Breast epithelium (tissue), 4 donors: ENCODE data around the gene RYR1. TPM values are rescaled to one million over a fixed set of nuclear protein-coding genes. Genes with fewer than 3 reads are reported as not detected.
"Not testable (repeated sequence)": the region's sequence is repeated elsewhere in the genome, so short reads cannot be mapped to it uniquely, and the experiment has no call there.

ENCODE experiments used
- DNase-seq, 2 donors: peaks; one replicate each; pipeline ENCODE4 v3.0.0-alpha.2; 2019; ENCODE audit warnings: low spot score in 2 of 2
- H3K27ac ChIP-seq, 2 donors: fragments of 200-600 bp; sonication (generic) in 1 of 2; one replicate each; pipeline ENCODE4 v1.5.1; 2016 to 2019; ENCODE audit warnings: mild to moderate bottlenecking in 1 of 2
- H3K27me3 ChIP-seq, 2 donors: fragments of 200-600 bp; sonication (generic) in 1 of 2; one replicate each; pipeline versions ENCODE4 v1.5.1 to v1.6.0; 2017 to 2019; ENCODE audit warnings: control low read depth in 1 of 2, mild to moderate bottlenecking in 1 of 2
- H3K36me3 ChIP-seq: fragments of 200-600 bp; one replicate; pipeline ENCODE4 v1.5.1; 2019
- H3K4me1 ChIP-seq, 2 donors: fragments of 200-600 bp; sonication (generic); one replicate each; pipeline ENCODE4 v1.5.1; 2016 to 2019; ENCODE audit warnings: control low read depth in 1 of 2
- H3K4me3 ChIP-seq, 3 donors: fragments of 200-600 bp; sonication (generic); 1 replicate in 2 of 3; 2 replicates in 1 of 3; pipeline ENCODE4 v1.5.1; 2016 to 2019; ENCODE audit warnings: mild to moderate bottlenecking in 3 of 3, moderate library complexity in 2 of 3
- H3K9me3 ChIP-seq, 2 donors: fragments of 200-600 bp; sonication (generic) in 1 of 2; one replicate each; pipeline ENCODE4 v1.5.1; 2016 to 2019; ENCODE audit warnings: control low read depth in 1 of 2
- CTCF ChIP-seq, 3 donors: fragments of 450-650 bp; IDR thresholded peaks; one replicate each; pipeline ENCODE4 v1.5.1; 2016 to 2017; ENCODE audit warnings: antibody characterized with exemption in 3 of 3, mild to moderate bottlenecking in 3 of 3, moderate library complexity in 3 of 3
- POLR2A ChIP-seq: fragments of 450-650 bp; IDR thresholded peaks from one replicate; pipeline ENCODE4 v1.6.1; 2016; ENCODE audit warnings: antibody characterized with exemption, mild to moderate bottlenecking, moderate library complexity
- POLR2AphosphoS5 ChIP-seq, 3 donors: sonication (generic); formaldehyde crosslinking; IDR thresholded peaks; one replicate each; pipeline ENCODE4 v1.6.1; 2017; ENCODE audit warnings: antibody characterized with exemption in 3 of 3
- intact Hi-C: fragments of 100-400 bp; cut with DNase I; formaldehyde crosslinking; loops from one replicate; pipeline ENCODE4 v1.15.1; 2023; ENCODE audit warnings: low total_unique reads
- total RNA-seq, 3 donors: library from RNA; depleted of rRNA; stranded (reverse); fragments of >200 nt; gene quantifications; one replicate each; pipeline ENCODE4 v1.1.0, GENCODE V29; 2016

Gene RYR1
- total RNA-seq, 3 donors from 2014 or later = 1.3 to 6.7 (median 3.5) TPM

GRCh38 chr19:38513762-38514167 is 80.3 kb downstream of the RYR1 start:
- no peak overlapping the region for H3K4me3 ChIP-seq
- intact Hi-C loops = loop anchor here (1.0 kb wide), 1 partner anchor 32 kb away; no protein-coding TSS in a partner anchor
- H3K9me3 ChIP-seq = no peaks in the 10 kb centered on the region
- H3K27ac ChIP-seq = no peak overlapping the region
- no peak for DNase-seq
- H3K4me1 ChIP-seq = no peaks in the 10 kb centered on the region
- no peaks in the 10 kb centered on the region for H3K36me3 ChIP-seq
- H3K27me3 ChIP-seq = peaks cover 0 to 4% of the 10 kb centered on the region in 2 donors
- TF ChIP-seq POLR2A = no peak
- no peak for TF ChIP-seq CTCF (IDR thresholded peaks at IDR 0.05)
- no peak for TF ChIP-seq POLR2AphosphoS5 (IDR thresholded peaks at IDR 0.05)

GRCh38 chr19:38514812-38515633 is 81.5 kb downstream of the RYR1 start:
- intact Hi-C loops = loop anchor here (1.0 kb wide), 1 partner anchor 34 kb away; no protein-coding TSS in a partner anchor
- H3K36me3 ChIP-seq = no peaks in the 10 kb centered on the region
- no peaks in the 10 kb centered on the region for H3K9me3 ChIP-seq
- TF ChIP-seq POLR2AphosphoS5 (IDR thresholded peaks at IDR 0.05) (no peak), CTCF (IDR thresholded peaks at IDR 0.05) (peak; percentile 46 to 78 (median 51)), POLR2A (no peak)
- DNase-seq = peak in 1 of 2 donors; percentile 50
- no peaks in the 10 kb centered on the region for H3K4me1 ChIP-seq
- peaks cover 0 to 4% of the 10 kb centered on the region in 2 donors for H3K27me3 ChIP-seq
- no peak overlapping the region for H3K27ac ChIP-seq
- peak overlapping the region in 1 of 3 donors; percentile 23 for H3K4me3 ChIP-seq

GRCh38 chr19:38515896-38516295 is 82.4 kb downstream of the RYR1 start:
- no peaks in the 10 kb centered on the region for H3K4me1 ChIP-seq
- TF ChIP-seq CTCF (IDR thresholded peaks at IDR 0.05) (no peak), POLR2A (no peak)
- DNase-seq = no peak
- intact Hi-C loops = no loop called here
- H3K4me3 ChIP-seq = no peak overlapping the region
- H3K9me3 ChIP-seq = no peaks in the 10 kb centered on the region
- H3K27me3 ChIP-seq = peaks cover 0 to 4% of the 10 kb centered on the region in 2 donors
- H3K27ac ChIP-seq = no peak overlapping the region
- no peaks in the 10 kb centered on the region for H3K36me3 ChIP-seq

GRCh38 chr19:38516802-38517201 is 83.3 kb downstream of the RYR1 start:
- H3K4me3 ChIP-seq = no peak overlapping the region
- DNase-seq = no peak
- H3K27ac ChIP-seq = no peak overlapping the region
- H3K9me3 ChIP-seq = no peaks in the 10 kb centered on the region
- intact Hi-C loops = no loop called here
- H3K36me3 ChIP-seq = no peaks in the 10 kb centered on the region
- no peak for TF ChIP-seq CTCF (IDR thresholded peaks at IDR 0.05)
- TF ChIP-seq POLR2AphosphoS5 (IDR thresholded peaks at IDR 0.05) = no peak
- H3K4me1 ChIP-seq = no peaks in the 10 kb centered on the region
- H3K27me3 ChIP-seq = peaks cover 0 to 4% of the 10 kb centered on the region in 2 donors

GRCh38 chr19:38517321-38517720 is 83.8 kb downstream of the RYR1 start:
- H3K4me1 ChIP-seq = no peaks in the 10 kb centered on the region
- no peak overlapping the region for H3K4me3 ChIP-seq
- H3K27ac ChIP-seq = no peak overlapping the region
- peaks cover 0 to 4% of the 10 kb centered on the region in 2 donors for H3K27me3 ChIP-seq
- intact Hi-C loops = no loop called here
- H3K36me3 ChIP-seq = no peaks in the 10 kb centered on the region
- H3K9me3 ChIP-seq = no peaks in the 10 kb centered on the region
- no peak for DNase-seq
- TF ChIP-seq POLR2A (no peak), POLR2AphosphoS5 (IDR thresholded peaks at IDR 0.05) (no peak), CTCF (IDR thresholded peaks at IDR 0.05) (no peak)

- H3K4me1 ChIP-seq, H3K27me3 ChIP-seq, H3K9me3 ChIP-seq, DNase-seq, intact Hi-C loops, H3K4me3 ChIP-seq, H3K27ac ChIP-seq, H3K36me3 ChIP-seq: not testable (repeated sequence)
Measured at GRCh38 chr19:38517980-38518379, 84.5 kb downstream of the RYR1 start.
